BJ (cell line): ENCODE measurements around the gene SLC32A1. TPM values are rescaled to one million over a fixed set of nuclear protein-coding genes. Genes with fewer than 3 reads are reported as not detected.

ENCODE experiments used
- CTCF ChIA-PET: fragments of 350-600 bp; formaldehyde crosslinking; extraction: SDS; loops from one replicate; lab custom pipeline; 2021; ENCODE audit warnings: antibody characterized with exemption, inconsistent platforms; lab: Yijun Ruan, JAX
- POLR2A ChIA-PET: fragments of 300-600 bp; sonication (Branson Sonifier 250); formaldehyde crosslinking; extraction: SDS; loops from one replicate; lab custom pipeline; 2021; ENCODE audit warnings: antibody characterized with exemption; lab: Charles Lee
- DNase-seq: peaks from one replicate; pipeline ENCODE4 v3.0.0-alpha.2; 2011; ENCODE audit warnings: low read depth
- H3K27me3 ChIP-seq: 2 replicates; pipeline ENCODE4 v1.6.0; 2011; ENCODE audit warnings: low read length; ENCODE audit not compliant: control insufficient read depth, insufficient read depth
- H3K36me3 ChIP-seq: 2 replicates; pipeline ENCODE4 v1.5.1; 2011; ENCODE audit warnings: low read length; ENCODE audit not compliant: control insufficient read depth, insufficient read depth
- H3K4me3 ChIP-seq: 2 replicates; pipeline ENCODE4 v1.5.1; 2011; ENCODE audit warnings: low read depth, mild to moderate bottlenecking, control low read depth, low read length
- polyA plus RNA-seq: library from polyadenylated mRNA; depleted of rRNA; stranded (reverse); fragments of >200 nt; gene quantifications from 2 replicates; pipeline ENCODE4 v1.2.3, GENCODE V29; 2011
- TF ChIP-seq, protein P1 (sequence below): IDR thresholded peaks from 2 replicates; pipeline ENCODE4 v1.5.1; 2011; ENCODE audit warnings: low read depth, mild to moderate bottlenecking, control low read depth, inconsistent platforms, low read length, moderate library complexity; ENCODE audit not compliant: insufficient read depth

Gene SLC32A1
- polyA plus RNA-seq, 1 experiment = not detected

GRCh38 chr20:38700141-38700540 lies 24.1 kb upstream of the SLC32A1 start:
- no peak overlapping the region for H3K4me3 ChIP-seq
- no peaks in the 10 kb centered on the region for H3K36me3 ChIP-seq
- ChIA-PET CTCF (interaction anchor here (0.8 kb wide), 1 partner anchor 66 kb away, joined by 3 read pairs; no protein-coding TSS in a partner anchor), POLR2A (no interaction called here)
- no peak for DNase-seq
- TF ChIP-seq, protein P1, sequence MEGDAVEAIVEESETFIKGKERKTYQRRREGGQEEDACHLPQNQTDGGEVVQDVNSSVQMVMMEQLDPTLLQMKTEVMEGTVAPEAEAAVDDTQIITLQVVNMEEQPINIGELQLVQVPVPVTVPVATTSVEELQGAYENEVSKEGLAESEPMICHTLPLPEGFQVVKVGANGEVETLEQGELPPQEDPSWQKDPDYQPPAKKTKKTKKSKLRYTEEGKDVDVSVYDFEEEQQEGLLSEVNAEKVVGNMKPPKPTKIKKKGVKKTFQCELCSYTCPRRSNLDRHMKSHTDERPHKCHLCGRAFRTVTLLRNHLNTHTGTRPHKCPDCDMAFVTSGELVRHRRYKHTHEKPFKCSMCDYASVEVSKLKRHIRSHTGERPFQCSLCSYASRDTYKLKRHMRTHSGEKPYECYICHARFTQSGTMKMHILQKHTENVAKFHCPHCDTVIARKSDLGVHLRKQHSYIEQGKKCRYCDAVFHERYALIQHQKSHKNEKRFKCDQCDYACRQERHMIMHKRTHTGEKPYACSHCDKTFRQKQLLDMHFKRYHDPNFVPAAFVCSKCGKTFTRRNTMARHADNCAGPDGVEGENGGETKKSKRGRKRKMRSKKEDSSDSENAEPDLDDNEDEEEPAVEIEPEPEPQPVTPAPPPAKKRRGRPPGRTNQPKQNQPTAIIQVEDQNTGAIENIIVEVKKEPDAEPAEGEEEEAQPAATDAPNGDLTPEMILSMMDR = no peak
- H3K27me3 ChIP-seq = peaks cover 5% of the 10 kb centered on the region

DNA sequence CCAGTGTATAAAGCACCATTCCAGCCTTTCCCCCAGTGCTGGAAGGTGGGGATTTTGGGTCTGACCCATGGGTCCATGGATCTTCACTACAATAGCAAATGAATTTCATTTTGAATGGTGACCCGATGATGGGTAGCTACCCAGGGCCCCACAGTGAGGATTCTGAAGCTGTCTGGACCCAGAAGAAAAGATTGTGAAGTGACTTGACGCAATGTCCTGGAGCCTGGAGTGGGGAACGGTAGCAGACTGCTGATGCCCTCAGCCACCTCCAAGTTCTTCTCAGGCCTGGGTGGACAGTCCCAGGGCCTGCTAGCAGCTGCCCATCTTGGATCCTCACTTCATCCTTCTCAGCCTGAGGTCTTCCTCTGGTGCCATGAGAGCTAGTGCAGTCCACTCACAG lies 23.4 kb upstream of the SLC32A1 start:
- TF ChIP-seq, protein P1 = no peak
- H3K4me3 ChIP-seq = no peak overlapping the region
- ChIA-PET CTCF (interaction anchor here (0.6 to 0.8 kb wide), 2 partner anchors 32 to 66 kb away, joined by 3 read pairs; no protein-coding TSS in a partner anchor), POLR2A (no interaction called here)
- H3K27me3 ChIP-seq = peaks cover 5% of the 10 kb centered on the region
- no peaks in the 10 kb centered on the region for H3K36me3 ChIP-seq
- DNase-seq = no peak

- Histone ChIP-seq H3K27me3 (peaks cover 5% of the 10 kb centered on the region), H3K36me3 (no peaks in the 10 kb centered on the region), H3K4me3 (no peak overlapping the region)
- CTCF ChIA-PET = no interaction called here
- TF ChIP-seq, protein P1 = no peak
- POLR2A ChIA-PET = no interaction called here
- DNase-seq = no peak
Measured at GRCh38 chr20:38703526-38703925, 20.8 kb upstream of the SLC32A1 start.

DNA sequence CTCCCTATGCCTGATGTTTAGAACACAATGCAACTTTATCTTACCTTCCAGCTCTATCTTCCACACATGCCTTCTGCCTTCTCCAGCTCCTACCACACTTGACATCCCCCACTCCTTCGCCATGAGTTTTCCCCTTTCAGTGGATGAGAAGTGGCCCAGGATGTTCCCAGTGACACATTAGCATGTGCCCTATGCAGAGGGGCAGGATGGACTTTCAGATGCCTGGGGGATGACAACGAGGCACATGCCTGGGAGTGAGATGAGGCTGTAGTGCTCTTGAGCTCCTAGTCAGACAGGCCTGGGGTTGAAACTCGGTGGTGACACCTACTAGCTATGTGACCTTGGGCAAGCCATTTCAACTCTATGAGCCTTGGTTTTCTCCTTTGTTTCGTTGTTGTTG lies 20.1 kb upstream of the SLC32A1 start:
- H3K36me3 ChIP-seq = no peaks in the 10 kb centered on the region
- TF ChIP-seq, protein P1 = no peak
- H3K27me3 ChIP-seq = peaks cover 5% of the 10 kb centered on the region
- CTCF ChIA-PET = interaction anchor here (0.7 kb wide), 1 partner anchor 28 kb away, joined by 3 read pairs; no protein-coding TSS in a partner anchor
- no peak for DNase-seq
- POLR2A ChIA-PET = no interaction called here
- no peak overlapping the region for H3K4me3 ChIP-seq

GRCh38 chr20:38706509-38706908 lies 17.8 kb upstream of the SLC32A1 start:
- Histone ChIP-seq H3K27me3 (peaks cover 5% of the 10 kb centered on the region), H3K4me3 (no peak overlapping the region), H3K36me3 (no peaks in the 10 kb centered on the region)
- POLR2A ChIA-PET = no interaction called here
- DNase-seq = no peak
- CTCF ChIA-PET = no interaction called here
- TF ChIP-seq, protein P1 = no peak
